ENCODE data around the gene LGR4.

DNA sequence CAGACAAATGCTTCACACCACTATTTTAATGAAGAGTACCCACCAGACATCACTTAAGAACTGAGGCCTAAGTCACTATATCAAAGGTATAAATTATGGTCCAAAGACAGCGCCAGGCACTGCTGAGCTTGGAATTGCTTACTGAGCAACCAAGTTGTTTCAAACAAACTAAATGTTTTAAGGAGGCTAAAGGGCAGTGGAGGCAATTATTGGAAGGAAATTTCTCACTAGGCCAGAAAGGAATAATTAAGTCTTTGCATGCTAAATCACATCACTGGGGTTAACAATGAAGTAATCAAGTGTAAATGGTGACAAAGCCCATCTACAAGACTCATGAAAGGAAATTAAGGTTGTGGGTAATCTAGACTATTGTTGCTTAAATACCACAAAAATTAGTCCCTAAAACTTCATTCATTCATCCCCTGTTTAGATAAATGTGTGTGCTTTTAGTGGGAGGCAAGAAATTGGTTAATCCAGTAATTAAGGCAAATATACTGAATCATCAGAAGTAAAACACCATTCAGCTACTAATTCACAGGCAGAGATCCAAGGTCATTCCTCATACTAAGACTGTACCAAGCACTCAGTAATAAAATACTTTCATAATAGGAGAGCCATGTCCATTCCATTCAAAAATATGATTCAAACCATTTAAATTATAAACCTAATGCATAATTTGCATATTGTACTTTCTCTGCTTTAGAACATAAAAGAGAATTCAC, 21.2 kb downstream of the LGR4 start:
- TF ChIP-seq, protein P1, sequence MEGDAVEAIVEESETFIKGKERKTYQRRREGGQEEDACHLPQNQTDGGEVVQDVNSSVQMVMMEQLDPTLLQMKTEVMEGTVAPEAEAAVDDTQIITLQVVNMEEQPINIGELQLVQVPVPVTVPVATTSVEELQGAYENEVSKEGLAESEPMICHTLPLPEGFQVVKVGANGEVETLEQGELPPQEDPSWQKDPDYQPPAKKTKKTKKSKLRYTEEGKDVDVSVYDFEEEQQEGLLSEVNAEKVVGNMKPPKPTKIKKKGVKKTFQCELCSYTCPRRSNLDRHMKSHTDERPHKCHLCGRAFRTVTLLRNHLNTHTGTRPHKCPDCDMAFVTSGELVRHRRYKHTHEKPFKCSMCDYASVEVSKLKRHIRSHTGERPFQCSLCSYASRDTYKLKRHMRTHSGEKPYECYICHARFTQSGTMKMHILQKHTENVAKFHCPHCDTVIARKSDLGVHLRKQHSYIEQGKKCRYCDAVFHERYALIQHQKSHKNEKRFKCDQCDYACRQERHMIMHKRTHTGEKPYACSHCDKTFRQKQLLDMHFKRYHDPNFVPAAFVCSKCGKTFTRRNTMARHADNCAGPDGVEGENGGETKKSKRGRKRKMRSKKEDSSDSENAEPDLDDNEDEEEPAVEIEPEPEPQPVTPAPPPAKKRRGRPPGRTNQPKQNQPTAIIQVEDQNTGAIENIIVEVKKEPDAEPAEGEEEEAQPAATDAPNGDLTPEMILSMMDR (conservative IDR thresholded peaks at IDR 0.05; ENCODE audit: low read depth, low read length): no peak
- TF ChIP-seq POLR2A (IDR thresholded peaks at IDR 0.05; ENCODE audit: low read depth, low read length): no peak
- TF ChIP-seq BHLHE40 (IDR thresholded peaks at IDR 0.05; ENCODE audit: low read depth, low read length): no peak
- TF ChIP-seq CEBPB (IDR thresholded peaks at IDR 0.05; ENCODE audit: low read depth, low read length): no peak
- no peak for TF ChIP-seq MAZ (IDR thresholded peaks at IDR 0.05; ENCODE audit: borderline replicate concordance, low read depth, low read length)
- TF ChIP-seq, protein P2, sequence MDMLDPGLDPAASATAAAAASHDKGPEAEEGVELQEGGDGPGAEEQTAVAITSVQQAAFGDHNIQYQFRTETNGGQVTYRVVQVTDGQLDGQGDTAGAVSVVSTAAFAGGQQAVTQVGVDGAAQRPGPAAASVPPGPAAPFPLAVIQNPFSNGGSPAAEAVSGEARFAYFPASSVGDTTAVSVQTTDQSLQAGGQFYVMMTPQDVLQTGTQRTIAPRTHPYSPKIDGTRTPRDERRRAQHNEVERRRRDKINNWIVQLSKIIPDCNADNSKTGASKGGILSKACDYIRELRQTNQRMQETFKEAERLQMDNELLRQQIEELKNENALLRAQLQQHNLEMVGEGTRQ (IDR thresholded peaks at IDR 0.05; ENCODE audit: low read depth, low read length): no peak
- TF ChIP-seq FOS (IDR thresholded peaks at IDR 0.05; ENCODE audit: low read depth, low read length): no peak

All from IMR-90 (cell line).